Activated CD8-positive, alpha-beta T cell treated with anti-CD3 and anti-CD28 coated beads, Interleukin-2, amount 10 ng/mL, durations not matched to agents 7 days and 5 days (primary cell): ENCODE results near the gene DOLPP1. TPM values are rescaled to one million over a fixed set of nuclear protein-coding genes. Genes with fewer than 3 reads are reported as not detected.
A peak's percentile ranks its signal among the peaks of the same experiment; 100 is the strongest.

Experiments
- ATAC-seq: fragments of 150-1000 bp; cut with Tn5 transposase; one replicate; pipeline ENCODE4 v1.10.0; 2021; ENCODE audit warnings: moderate library complexity
- CTCF ChIA-PET: fragments of 350-600 bp; sonication (Branson Sonifier 250); formaldehyde crosslinking; loops from one replicate; lab custom pipeline; 2021; ENCODE audit warnings: antibody characterized with exemption; lab: Charles Lee
- POLR2A ChIA-PET: fragments of 350-600 bp; sonication (Branson Sonifier 250); formaldehyde crosslinking; loops from one replicate; lab custom pipeline; 2021; ENCODE audit warnings: antibody characterized with exemption; lab: Charles Lee
- DNase-seq: peaks from one replicate; pipeline ENCODE4 v3.0.0-alpha.2; 2020
- H3K27ac Mint-ChIP-seq: one replicate; pipeline ENCODE4 v1.8.0; 2021; ENCODE audit warnings: mild to moderate bottlenecking, mixed read lengths
- H3K27me3 Mint-ChIP-seq: one replicate; pipeline ENCODE4 v1.8.0; 2021; ENCODE audit warnings: low read depth, mixed read lengths
- H3K36me3 Mint-ChIP-seq: one replicate; pipeline ENCODE4 v1.8.0; 2021; ENCODE audit warnings: low read depth, mixed read lengths
- H3K4me1 Mint-ChIP-seq: one replicate; pipeline ENCODE4 v1.8.0; 2021; ENCODE audit warnings: low read depth, mixed read lengths
- H3K4me3 Mint-ChIP-seq: one replicate; pipeline ENCODE4 v1.8.0; 2021; ENCODE audit warnings: mild to moderate bottlenecking, mixed read lengths
- H3K9me3 Mint-ChIP-seq: one replicate; pipeline ENCODE4 v1.8.0; 2022; ENCODE audit warnings: mixed read lengths; ENCODE audit not compliant: insufficient read depth
- total RNA-seq, 2 experiments: library from RNA; stranded (reverse); gene quantifications; one replicate each; pipeline ENCODE4 v1.2.3, GENCODE V29; 2021

DOLPP1 gene
- total RNA-seq, 2 experiments from 2014 or later: 15.9 to 18.8 TPM

DNA sequence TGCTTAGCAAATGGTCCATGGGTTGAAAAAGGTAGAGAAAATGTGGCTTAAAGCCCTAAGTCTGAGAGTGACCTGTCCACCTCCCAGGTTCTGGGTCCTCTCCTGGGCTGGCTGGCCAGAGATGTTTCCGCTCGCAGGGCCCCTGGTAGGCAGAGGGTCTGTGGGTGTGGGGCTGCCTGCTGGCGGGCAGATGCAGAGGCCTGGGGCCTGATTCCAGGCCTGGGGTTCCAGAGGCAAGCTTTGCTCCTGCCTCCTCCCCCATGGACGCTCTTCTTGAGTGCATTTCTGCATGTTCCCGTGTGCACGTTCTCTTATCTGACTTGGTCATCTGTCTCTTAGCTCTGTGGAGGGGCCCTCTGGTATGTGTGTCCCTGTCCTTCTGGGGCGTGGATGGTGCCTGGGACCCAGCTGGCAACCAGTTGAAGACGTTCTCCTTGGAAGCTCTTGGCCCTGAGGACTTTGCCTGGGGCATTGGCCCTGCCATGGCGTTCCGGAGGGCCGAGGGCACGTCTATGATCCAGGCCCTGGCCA lies 40.7 kb upstream of the DOLPP1 start:
- Mint-ChIP-seq H3K27ac (no peak overlapping the region), H3K9me3 (no peaks in the 10 kb centered on the region), H3K27me3 (no peaks in the 10 kb centered on the region), H3K36me3 (peaks cover 18% of the 10 kb centered on the region), H3K4me3 (no peak overlapping the region), H3K4me1 (peaks cover 31% of the 10 kb centered on the region)
- no peak for ATAC-seq
- DNase-seq: no peak
- CTCF ChIA-PET: no interaction called here
- POLR2A ChIA-PET: no interaction called here

DNA sequence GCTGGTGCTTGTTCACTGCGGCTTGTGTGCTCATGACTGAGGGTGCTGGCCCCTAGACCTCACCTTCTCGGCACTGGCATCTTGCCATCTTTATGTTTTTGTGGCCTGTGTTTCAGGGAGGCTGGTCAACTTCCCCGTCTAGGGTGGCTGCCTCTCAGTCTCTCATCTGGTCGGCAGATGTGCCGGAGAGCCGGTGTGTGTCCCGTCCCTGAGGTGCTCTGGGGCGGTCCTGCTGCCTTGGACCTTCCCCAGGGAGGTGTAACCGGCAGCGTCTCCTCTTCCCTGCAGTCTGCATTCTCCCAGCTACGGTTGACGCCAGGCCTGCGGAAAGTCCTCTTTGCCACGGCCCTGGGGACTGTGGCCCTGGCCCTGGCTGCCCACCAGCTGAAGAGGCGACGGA lies 38.9 kb upstream of the DOLPP1 start:
- POLR2A ChIA-PET: no interaction called here
- CTCF ChIA-PET: no interaction called here
- H3K4me1 Mint-ChIP-seq: peaks cover 16% of the 10 kb centered on the region
- no peak overlapping the region for H3K27ac Mint-ChIP-seq
- H3K36me3 Mint-ChIP-seq: peaks cover 24% of the 10 kb centered on the region
- DNase-seq (no peak), ATAC-seq (no peak)
- no peaks in the 10 kb centered on the region for H3K27me3 Mint-ChIP-seq
- no peak overlapping the region for H3K4me3 Mint-ChIP-seq
- H3K9me3 Mint-ChIP-seq: no peaks in the 10 kb centered on the region

DNA sequence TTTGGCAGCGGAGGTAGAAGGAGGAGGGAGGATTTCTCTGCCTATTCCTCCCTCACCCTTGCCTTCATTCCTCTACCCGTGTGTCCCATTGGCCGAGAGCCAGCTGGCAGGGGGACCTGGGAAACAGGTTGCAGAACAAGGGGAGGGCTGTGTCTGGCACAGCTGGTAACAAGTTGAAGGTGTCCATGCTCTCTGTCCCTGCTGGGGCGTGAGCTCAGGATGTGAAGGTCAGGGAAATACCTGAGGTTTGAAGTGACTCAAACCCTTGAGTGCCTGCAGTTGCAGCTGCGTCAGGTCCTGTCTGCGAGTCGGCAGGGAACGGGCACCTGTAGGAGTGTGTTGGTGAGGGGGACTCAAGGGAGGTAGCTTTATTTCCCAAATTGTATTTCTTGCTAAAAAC lies 28.3 kb upstream of the DOLPP1 start:
- DNase-seq (no peak), ATAC-seq (no peak)
- CTCF ChIA-PET: interaction anchor here (1.2 kb wide), 1 partner anchor 28 kb away, joined by 3 read pairs; the partner anchor contains the start of gene DOLPP1
- POLR2A ChIA-PET: no interaction called here
- Mint-ChIP-seq H3K36me3 (peaks cover 16% of the 10 kb centered on the region), H3K4me3 (no peak overlapping the region), H3K27me3 (no peaks in the 10 kb centered on the region), H3K4me1 (no peaks in the 10 kb centered on the region), H3K9me3 (no peaks in the 10 kb centered on the region), H3K27ac (no peak overlapping the region)

DNA sequence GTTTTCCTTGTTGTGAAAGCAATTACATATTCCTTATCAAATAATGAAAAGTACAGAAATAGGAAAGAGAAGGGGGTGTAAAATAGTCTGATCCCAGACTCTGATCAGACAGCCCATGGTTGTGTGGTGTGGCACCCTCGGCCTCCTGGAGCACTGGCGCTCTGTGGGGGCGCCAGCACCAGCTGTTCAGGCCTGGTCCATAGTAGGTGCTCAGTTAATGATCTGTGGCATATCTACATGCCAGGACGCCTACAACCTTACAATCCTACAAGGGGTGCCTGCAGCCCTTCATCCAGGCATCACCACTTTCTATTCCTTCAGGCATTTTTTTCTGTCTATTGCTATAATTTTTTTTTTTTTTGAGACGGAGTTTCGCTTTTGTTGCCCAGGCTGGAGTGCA lies 27.9 kb upstream of the DOLPP1 start:
- DNase-seq: no peak
- ChIA-PET CTCF (interaction anchor here (1.2 kb wide), 1 partner anchor 28 kb away, joined by 3 read pairs; the partner anchor contains the start of gene DOLPP1), POLR2A (no interaction called here)
- Mint-ChIP-seq H3K4me3 (no peak overlapping the region), H3K4me1 (no peaks in the 10 kb centered on the region), H3K27ac (no peak overlapping the region), H3K27me3 (no peaks in the 10 kb centered on the region), H3K9me3 (no peaks in the 10 kb centered on the region), H3K36me3 (peaks cover 16% of the 10 kb centered on the region)
- ATAC-seq: no peak

DNA sequence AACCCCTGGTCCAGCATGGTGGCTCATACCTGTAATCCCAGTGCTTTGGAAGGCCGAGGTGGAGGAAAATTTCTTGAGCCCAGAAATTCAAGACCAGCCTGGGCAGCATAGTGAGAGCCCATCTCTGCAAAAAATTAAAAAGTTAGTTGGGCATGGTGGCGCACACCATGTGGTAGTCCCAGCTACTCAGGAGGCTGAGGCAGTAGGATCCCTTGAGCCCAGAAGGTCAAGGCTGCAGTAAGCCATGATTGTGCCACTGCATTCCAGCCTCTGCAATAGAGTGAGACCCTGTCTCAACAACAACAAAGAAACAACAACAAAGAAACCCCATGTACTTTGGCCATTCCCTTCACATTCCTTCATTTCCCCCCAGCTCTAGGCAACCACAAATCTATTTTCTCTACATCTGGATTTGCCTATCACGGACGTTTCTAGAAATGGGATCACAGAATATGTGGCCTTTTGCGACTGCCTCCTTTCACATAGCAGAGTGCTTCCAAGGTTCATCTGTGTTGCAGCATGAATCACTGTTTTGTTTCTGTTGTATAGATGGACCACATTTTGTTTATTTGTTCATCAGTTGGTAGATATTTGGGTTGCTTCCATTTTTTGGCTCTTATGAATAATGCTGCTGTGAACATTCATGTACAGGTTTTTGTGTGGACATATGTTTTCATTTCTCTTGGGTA lies 26.6 kb upstream of the DOLPP1 start:
- peaks cover 6% of the 10 kb centered on the region for H3K36me3 Mint-ChIP-seq
- POLR2A ChIA-PET: no interaction called here
- H3K4me3 Mint-ChIP-seq: no peak overlapping the region
- no peak for DNase-seq
- no peaks in the 10 kb centered on the region for H3K9me3 Mint-ChIP-seq
- CTCF ChIA-PET: no interaction called here
- H3K27ac Mint-ChIP-seq: no peak overlapping the region
- no peak for ATAC-seq
- H3K4me1 Mint-ChIP-seq: no peaks in the 10 kb centered on the region
- no peaks in the 10 kb centered on the region for H3K27me3 Mint-ChIP-seq

DNA sequence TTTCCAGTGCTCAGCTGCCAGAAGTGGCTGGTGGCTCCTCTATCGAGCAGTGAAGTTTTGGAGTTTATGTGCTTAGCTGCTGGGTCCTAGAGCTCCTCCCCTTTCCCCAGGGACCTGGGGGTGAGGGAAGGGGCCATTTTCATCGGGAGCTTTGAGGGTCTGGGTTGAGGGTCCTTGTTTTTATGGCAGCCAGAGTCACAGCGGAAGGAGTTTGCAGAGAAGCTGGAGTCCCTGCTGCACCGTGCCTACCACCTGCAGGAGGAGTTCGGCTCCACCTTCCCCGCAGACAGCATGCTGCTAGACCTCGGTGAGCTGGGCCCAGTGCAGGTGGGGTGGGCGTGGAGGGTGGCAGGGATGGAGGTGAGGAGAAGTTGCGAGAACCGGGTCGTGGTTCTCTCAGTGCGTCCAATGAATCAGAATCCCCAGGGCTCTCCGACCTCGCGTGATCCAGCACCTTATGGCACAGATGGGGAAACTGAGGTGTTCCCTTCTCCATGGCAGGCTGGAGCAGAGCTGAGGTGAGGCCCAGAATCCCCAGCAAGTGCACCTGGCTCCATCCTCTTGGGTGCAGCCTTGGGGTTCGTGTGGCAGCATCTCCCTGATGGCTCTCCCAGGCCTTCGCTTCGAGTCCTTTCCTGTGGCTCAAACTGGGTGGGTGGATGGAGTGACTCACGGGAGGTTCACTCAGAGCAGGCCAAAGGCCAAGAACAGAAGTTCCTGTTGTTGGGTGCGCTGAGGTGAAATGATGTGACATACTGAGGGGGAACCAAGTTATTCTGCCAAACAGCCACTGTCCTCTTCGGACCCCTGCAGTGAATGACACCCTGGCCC lies 21.7 kb upstream of the DOLPP1 start:
- peak overlapping the region; percentile 39 for H3K27ac Mint-ChIP-seq
- CTCF ChIA-PET: no interaction called here

DNA sequence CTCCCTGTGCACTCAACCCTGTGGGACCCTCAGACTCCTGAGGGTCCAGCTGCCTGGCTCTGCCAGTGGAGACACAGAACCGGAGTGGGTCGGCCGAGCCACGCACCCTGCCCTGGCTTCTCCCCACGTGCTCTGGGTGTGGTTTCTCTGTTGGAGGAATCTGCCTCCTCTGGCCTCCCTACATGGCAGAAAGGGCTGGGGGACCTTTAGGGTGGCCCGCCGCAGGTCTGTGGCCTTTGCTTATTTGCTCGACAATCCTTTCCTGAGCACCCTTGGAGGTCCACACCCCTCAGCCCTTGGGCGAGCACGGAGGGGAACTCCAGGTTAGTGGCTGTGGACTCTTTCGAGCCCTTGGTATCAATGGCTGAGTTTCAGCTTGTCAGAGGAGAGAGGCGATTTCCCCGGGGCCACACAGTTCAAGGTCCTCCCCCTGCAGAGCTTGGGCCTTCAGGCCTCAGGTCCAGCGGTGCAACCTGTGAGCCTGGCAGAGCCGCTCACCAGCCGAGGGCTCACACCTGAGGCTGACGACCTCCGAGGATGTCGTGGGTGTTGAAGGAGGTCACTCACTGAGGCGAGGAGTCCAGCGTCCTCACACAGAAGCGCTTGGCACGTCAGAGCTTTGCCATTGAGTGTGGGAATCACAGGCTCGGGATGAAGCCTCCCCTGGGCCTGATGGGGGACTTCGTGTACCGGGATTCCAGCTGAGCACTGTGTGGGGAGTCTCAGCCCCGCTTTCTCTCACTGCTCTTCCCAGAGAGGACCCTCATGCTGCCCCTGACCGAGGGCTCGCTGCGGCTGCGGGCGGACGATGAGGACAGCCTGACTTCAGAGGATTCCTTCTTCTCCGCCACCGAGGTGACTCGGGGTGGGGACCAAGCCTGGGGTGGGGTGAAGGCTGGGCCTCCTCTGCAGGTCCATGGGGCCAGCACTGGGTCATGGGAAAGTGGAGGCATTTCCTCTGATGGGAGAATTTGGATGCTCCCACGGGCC lies 20.8 kb upstream of the DOLPP1 start:
- no peak for ATAC-seq
- H3K4me3 Mint-ChIP-seq: no peak overlapping the region
- DNase-seq: no peak
- no peaks in the 10 kb centered on the region for H3K4me1 Mint-ChIP-seq
- ChIA-PET POLR2A (interaction anchor here (0.7 kb wide), 1 partner anchor 181 kb away, joined by 3 read pairs; no protein-coding TSS in a partner anchor), CTCF (no interaction called here)
- no peaks in the 10 kb centered on the region for H3K9me3 Mint-ChIP-seq
- peaks cover 17% of the 10 kb centered on the region for H3K36me3 Mint-ChIP-seq
- no peaks in the 10 kb centered on the region for H3K27me3 Mint-ChIP-seq
- H3K27ac Mint-ChIP-seq: no peak overlapping the region

More for the DNA sequence above, 21.7 kb upstream of the DOLPP1 start:
- H3K4me1 Mint-ChIP-seq: no peaks in the 10 kb centered on the region
- no peaks in the 10 kb centered on the region for H3K9me3 Mint-ChIP-seq
- no peaks in the 10 kb centered on the region for H3K27me3 Mint-ChIP-seq
- peaks cover 19% of the 10 kb centered on the region for H3K36me3 Mint-ChIP-seq
- no peak overlapping the region for H3K4me3 Mint-ChIP-seq
- ATAC-seq (no peak), DNase-seq (no peak)
- POLR2A ChIA-PET: interaction anchor here (0.7 kb wide), 1 partner anchor 180 kb away, joined by 3 read pairs; no protein-coding TSS in a partner anchor

DNA sequence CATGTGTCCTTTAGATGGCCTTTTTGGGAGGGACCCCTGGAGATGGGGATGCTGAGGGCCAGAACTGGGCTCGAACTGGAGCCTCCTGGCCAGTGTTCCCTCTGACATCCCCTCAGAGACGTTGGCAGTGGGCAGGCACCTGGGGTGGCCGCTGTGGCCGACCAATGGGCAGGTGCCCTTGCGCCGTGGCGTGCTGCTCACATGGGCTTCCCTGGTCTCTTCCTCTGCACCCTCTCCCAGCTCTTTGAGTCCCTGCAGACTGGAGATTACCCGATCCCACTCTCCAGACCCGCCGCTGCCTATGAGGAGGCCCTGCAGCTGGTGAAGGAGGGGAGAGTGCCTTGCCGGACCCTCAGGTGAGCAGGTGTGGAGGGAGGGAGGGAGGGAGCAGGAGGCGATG lies 19.9 kb upstream of the DOLPP1 start:
- Mint-ChIP-seq H3K36me3 (peaks cover 25% of the 10 kb centered on the region), H3K27ac (no peak overlapping the region), H3K4me3 (no peak overlapping the region), H3K4me1 (no peaks in the 10 kb centered on the region), H3K27me3 (no peaks in the 10 kb centered on the region), H3K9me3 (no peaks in the 10 kb centered on the region)
- ATAC-seq (no peak), DNase-seq (no peak)
- ChIA-PET CTCF (no interaction called here), POLR2A (interaction anchor here (0.6 kb wide), 1 partner anchor 9 kb away, joined by 3 read pairs; no protein-coding TSS in a partner anchor)

DNA sequence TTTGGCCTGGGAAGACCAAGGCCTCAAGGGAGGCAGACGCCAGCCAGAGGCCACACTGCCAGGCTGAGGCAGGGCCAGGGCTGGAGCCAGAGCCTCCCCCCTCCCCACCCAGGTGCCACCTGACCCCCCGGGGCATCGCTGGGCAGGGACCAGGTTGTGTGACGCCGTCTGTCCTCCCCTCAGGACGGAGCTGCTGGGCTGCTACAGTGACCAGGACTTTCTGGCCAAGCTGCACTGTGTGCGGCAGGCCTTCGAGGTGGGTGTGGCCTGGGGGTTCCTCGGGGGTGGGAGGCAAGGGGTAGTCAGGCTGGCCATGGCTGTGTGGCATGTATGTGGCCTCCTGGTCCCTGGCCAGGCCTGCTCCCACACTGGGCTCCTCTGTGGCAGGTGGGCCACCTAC lies 17.9 kb upstream of the DOLPP1 start:
- no peak overlapping the region for H3K4me3 Mint-ChIP-seq
- peaks cover 29% of the 10 kb centered on the region for H3K36me3 Mint-ChIP-seq
- peaks cover under 1% of the 10 kb centered on the region for H3K4me1 Mint-ChIP-seq
- ChIA-PET POLR2A (no interaction called here), CTCF (no interaction called here)
- H3K27ac Mint-ChIP-seq: no peak overlapping the region
- H3K27me3 Mint-ChIP-seq: no peaks in the 10 kb centered on the region
- DNase-seq (no peak), ATAC-seq (no peak)
- no peaks in the 10 kb centered on the region for H3K9me3 Mint-ChIP-seq

DNA sequence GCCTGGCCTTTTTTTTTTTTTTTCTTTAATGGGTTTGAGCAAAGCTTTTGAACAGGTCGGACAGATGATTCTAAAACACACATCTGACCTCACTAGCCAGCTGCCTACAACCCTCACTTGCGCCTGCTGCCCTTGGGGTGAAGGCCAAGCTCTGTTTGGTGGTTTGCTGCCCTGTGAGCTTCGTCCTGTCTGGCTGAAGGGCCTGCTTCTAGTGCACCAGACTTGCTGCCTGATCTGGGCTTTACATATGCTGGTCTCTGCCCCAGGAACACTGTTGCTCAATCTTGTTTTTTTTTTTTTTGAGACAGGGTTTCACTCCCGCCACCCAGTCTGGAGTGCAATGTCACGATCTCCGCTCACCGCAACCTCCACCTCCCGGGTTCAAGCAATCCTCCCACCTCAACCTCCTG lies 16.4 kb upstream of the DOLPP1 start:
- Mint-ChIP-seq H3K4me1 (peaks cover 15% of the 10 kb centered on the region), H3K27ac (no peak overlapping the region), H3K36me3 (peaks cover 36% of the 10 kb centered on the region), H3K27me3 (no peaks in the 10 kb centered on the region), H3K9me3 (no peaks in the 10 kb centered on the region), H3K4me3 (no peak overlapping the region)
- ChIA-PET POLR2A (no interaction called here), CTCF (interaction anchor here (0.8 kb wide), 1 partner anchor 67 kb away, joined by 3 read pairs; no protein-coding TSS in a partner anchor)
- DNase-seq (no peak), ATAC-seq (no peak)

DNA sequence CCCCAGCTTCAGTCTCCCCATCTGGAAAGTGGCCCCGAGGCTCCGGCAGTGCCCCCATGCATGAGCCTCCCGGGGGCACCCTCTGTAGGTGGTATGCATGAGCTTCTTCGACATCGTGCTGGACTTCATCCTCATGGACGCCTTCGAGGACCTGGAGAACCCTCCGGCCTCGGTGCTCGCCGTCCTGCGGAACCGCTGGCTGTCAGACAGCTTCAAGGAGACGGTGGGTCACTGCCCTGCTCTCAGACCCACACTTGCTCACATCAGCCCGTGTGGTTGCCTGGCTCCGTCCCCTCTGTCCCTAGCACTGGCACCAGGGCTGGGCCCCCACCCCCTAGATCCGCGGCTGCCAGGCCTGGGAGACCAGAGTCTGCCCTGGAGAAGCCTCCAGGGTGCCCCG lies 12.8 kb upstream of the DOLPP1 start:
- peak overlapping the region; percentile 63 for H3K4me3 Mint-ChIP-seq
- ATAC-seq (no peak), DNase-seq (no peak)
- H3K27ac Mint-ChIP-seq: peak overlapping the region; percentile 88
- H3K27me3 Mint-ChIP-seq: no peaks in the 10 kb centered on the region
- H3K9me3 Mint-ChIP-seq: no peaks in the 10 kb centered on the region
- H3K36me3 Mint-ChIP-seq: peaks cover 35% of the 10 kb centered on the region
- peaks cover 45% of the 10 kb centered on the region for H3K4me1 Mint-ChIP-seq
- ChIA-PET CTCF (interaction anchor here (1.4 to 1.8 kb wide), 3 partner anchors 38 to 250 kb away, joined by 4 to 5 read pairs (median 4); partner anchors contain the start of gene ENDOG), POLR2A (interaction anchor here (1.8 kb wide), 1 partner anchor 20 kb away, joined by 3 read pairs; no protein-coding TSS in a partner anchor)
